ENCODE results near the gene PSMA8. TPM values are rescaled to one million over a fixed set of nuclear protein-coding genes. Genes with fewer than 3 reads are reported as not detected.

Gene PSMA8
- total and polyA plus RNA-seq, 9 donors = 0.12 to 0.25 (median 0.16) TPM; not detected in 5

DNA sequence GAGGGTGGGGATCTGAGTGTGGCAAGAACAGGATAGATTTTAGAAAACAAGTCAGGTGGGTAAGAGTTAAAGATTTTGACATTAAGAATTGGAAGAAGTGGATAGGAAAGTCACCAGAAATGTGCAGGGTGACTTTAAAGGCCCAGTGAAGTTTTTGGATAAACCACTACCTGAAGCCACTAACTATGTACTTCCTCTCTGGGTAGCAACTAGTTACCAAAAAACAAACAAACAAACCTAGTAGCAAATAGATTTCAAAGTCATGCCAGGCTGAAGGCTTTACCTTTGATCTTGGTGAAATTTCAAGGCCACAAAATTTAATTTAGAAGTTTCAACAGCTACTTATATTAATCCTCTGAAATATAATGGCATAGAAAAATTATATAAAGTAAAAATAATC, 42.5 kb downstream of the PSMA8 start:
- no peaks in the 10 kb centered on the region for H3K27me3 ChIP-seq
- intact Hi-C loops (cut with DNase I) = no loop called here
- DNase-seq = no peak
- no peak overlapping the region for H3K4me3 ChIP-seq
- H3K27ac ChIP-seq = no peak overlapping the region
- no peaks in the 10 kb centered on the region for H3K9me3 ChIP-seq
- no peaks in the 10 kb centered on the region for H3K4me1 ChIP-seq (ENCODE audit: insufficient read depth)
- no peak for TF ChIP-seq POLR2A (IDR thresholded peaks at IDR 0.05)
- TF ChIP-seq, protein P1, sequence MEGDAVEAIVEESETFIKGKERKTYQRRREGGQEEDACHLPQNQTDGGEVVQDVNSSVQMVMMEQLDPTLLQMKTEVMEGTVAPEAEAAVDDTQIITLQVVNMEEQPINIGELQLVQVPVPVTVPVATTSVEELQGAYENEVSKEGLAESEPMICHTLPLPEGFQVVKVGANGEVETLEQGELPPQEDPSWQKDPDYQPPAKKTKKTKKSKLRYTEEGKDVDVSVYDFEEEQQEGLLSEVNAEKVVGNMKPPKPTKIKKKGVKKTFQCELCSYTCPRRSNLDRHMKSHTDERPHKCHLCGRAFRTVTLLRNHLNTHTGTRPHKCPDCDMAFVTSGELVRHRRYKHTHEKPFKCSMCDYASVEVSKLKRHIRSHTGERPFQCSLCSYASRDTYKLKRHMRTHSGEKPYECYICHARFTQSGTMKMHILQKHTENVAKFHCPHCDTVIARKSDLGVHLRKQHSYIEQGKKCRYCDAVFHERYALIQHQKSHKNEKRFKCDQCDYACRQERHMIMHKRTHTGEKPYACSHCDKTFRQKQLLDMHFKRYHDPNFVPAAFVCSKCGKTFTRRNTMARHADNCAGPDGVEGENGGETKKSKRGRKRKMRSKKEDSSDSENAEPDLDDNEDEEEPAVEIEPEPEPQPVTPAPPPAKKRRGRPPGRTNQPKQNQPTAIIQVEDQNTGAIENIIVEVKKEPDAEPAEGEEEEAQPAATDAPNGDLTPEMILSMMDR (IDR thresholded peaks at IDR 0.05) = no peak
- no peak for TF ChIP-seq EP300 (IDR thresholded peaks at IDR 0.05)
- H3K36me3 ChIP-seq = no peaks in the 10 kb centered on the region

DNA sequence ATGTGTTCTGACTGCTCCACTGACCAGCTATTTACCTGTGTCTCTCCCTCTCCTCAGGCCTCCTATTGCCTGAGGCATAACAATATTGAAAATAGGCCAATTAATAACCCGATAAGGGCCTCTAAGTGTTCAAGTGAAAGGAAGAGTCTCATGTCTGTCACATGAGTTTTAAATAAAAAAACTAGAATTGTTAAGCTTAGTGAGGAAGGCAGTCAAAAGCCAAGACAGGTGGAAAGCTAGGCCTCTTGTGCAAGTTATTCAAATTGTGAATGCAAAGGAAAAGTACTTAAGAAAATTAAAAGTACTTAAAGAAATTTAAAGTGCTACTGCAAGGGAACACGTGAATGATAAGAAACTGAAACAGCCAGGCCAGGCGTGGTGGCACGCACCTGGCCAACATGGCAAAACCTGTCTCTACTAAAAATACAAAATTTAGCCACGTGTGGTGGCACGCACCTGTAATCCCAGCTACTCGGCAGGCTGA, 47.7 kb downstream of the PSMA8 start:
- TF ChIP-seq EP300 (IDR thresholded peaks at IDR 0.05) (no peak), POLR2A (IDR thresholded peaks at IDR 0.05) (no peak)
- TF ChIP-seq, protein P1 (IDR thresholded peaks at IDR 0.05) = no peak
- no peaks in the 10 kb centered on the region for H3K36me3 ChIP-seq
- WGBS, 3 donors = 86 to 94% (median 94%) methylated on average over 7 of the region's 7 CpGs
- no peak for DNase-seq
- H3K27me3 ChIP-seq = no peaks in the 10 kb centered on the region
- H3K4me3 ChIP-seq = no peak overlapping the region
- intact Hi-C loops (cut with DNase I) = no loop called here
- H3K4me1 ChIP-seq (ENCODE audit: insufficient read depth) = no peaks in the 10 kb centered on the region
- no peak overlapping the region for H3K27ac ChIP-seq
- H3K9me3 ChIP-seq = no peaks in the 10 kb centered on the region

DNA sequence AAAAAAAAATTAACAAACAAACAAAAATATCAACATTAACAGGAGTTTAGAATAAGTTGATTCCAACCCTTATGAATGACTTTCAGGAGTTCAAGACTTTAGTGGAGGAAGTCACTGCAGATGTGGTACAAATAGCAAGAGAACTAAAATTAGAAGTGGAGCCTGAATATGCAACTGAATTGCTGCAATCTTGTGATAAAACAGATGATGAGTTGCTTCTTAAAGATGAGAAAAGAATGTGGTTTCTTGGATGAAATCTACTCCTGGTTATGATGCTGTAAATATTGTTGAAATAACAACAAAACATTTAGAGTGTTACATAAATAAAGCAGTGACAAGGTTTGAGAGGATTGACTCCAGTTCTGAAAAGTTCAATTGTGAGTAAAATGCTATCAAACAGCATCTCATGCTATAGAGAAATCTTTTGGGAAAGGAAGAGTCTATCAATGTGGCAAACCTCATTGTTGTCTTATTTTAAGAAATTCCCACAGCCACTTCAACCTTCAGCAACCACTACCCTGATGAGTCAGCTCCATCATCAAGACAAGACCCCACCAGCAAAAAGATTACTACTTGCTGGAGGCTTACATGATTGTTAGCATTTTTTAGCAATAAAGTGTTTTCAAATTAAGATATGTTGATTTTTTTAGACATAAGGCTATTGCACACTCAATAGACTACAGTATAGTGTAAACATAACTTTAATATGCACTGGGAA, 49.9 kb downstream of the PSMA8 start:
- no peaks in the 10 kb centered on the region for H3K4me1 ChIP-seq (ENCODE audit: insufficient read depth)
- no peak for DNase-seq
- H3K36me3 ChIP-seq = no peaks in the 10 kb centered on the region
- H3K27ac ChIP-seq = no peak overlapping the region
- TF ChIP-seq, protein P1 (IDR thresholded peaks at IDR 0.05) = no peak
- TF ChIP-seq EP300 (IDR thresholded peaks at IDR 0.05) (no peak), POLR2A (IDR thresholded peaks at IDR 0.05) (no peak)
- H3K4me3 ChIP-seq = no peak overlapping the region
- H3K27me3 ChIP-seq = no peaks in the 10 kb centered on the region
- intact Hi-C loops (cut with DNase I) = no loop called here
- no peaks in the 10 kb centered on the region for H3K9me3 ChIP-seq

DNA sequence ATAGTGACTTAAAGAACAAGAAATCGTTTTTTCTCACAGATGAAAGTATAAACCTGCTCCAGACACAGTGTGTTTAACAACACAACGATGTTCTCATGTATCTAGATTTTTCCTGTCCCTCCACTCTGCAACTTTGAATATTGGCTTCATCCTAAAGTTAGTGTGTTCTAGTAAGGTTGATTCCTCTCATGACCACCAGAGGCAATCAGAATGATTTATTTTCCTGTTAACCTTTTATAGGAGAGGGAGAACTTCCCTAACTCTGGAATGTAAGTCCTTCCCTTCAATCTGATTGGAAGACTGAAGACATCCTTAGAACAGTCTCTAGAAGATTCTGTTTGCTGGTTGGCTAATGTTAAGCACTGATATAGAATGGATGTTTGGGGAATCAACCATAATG, 51.6 kb downstream of the PSMA8 start:
- intact Hi-C loops (cut with DNase I) = no loop called here
- TF ChIP-seq POLR2A (IDR thresholded peaks at IDR 0.05) = no peak
- WGBS, 3 donors = 65 to 77% (median 69%) methylated on average over 2 of the region's 2 CpGs

DNA sequence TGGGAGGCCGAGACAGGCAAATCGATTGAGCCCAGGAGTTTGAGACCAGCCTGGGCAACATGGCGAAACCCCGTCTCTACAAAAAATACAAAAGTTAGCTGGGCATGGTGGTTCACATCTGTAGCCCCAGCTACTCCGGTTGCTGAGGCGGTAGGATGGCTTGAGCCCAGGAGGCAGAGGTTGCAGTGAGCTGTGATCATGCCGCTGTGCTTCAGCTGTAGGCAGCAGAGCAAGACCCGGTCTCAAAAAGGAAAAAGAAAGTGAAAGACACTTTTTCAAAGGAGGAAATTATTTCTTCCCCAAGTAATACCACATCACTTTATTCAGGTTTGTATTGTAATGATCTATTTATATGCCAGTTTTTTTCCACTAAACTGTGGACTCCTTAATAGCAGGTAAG, 56.8 kb downstream of the PSMA8 start:
- WGBS, 3 donors = 88 to 92% (median 91%) methylated on average over 8 of the region's 8 CpGs
- Histone ChIP-seq H3K36me3 (no peaks in the 10 kb centered on the region), H3K4me3 (no peak overlapping the region), H3K9me3 (no peaks in the 10 kb centered on the region), H3K27ac (no peak overlapping the region), H3K4me1 (ENCODE audit: insufficient read depth) (no peaks in the 10 kb centered on the region), H3K27me3 (no peaks in the 10 kb centered on the region)
- DNase-seq = no peak
- intact Hi-C loops (cut with DNase I) = no loop called here
- TF ChIP-seq, protein P1 (IDR thresholded peaks at IDR 0.05) = no peak
- TF ChIP-seq POLR2A (IDR thresholded peaks at IDR 0.05) (no peak), EP300 (IDR thresholded peaks at IDR 0.05) (no peak)

More for the DNA sequence above, 51.6 kb downstream of the PSMA8 start:
- Histone ChIP-seq H3K4me1 (ENCODE audit: insufficient read depth) (no peaks in the 10 kb centered on the region), H3K36me3 (no peaks in the 10 kb centered on the region), H3K9me3 (no peaks in the 10 kb centered on the region), H3K27me3 (no peaks in the 10 kb centered on the region), H3K27ac (no peak overlapping the region), H3K4me3 (no peak overlapping the region)
- no peak for DNase-seq
